H4 (cell line): ENCODE measurements around the gene C1orf87. TPM values are rescaled to one million over a fixed set of nuclear protein-coding genes. Genes with fewer than 3 reads are reported as not detected.
"Not testable (repeated sequence)": the region's sequence is repeated elsewhere in the genome, so short reads cannot be mapped to it uniquely, and the experiment has no call there.

Experiments used
- DNase-seq: peaks from one replicate; pipeline ENCODE4 v3.0.0-alpha.2; 2015; ENCODE audit warnings: low spot score
- total RNA-seq: library from RNA; depleted of rRNA; stranded (reverse); fragments of >200 nt; shearing (Covaris generic); gene quantifications from 2 replicates; pipeline ENCODE4 v1.2.3, GENCODE V29; 2014

C1orf87 gene
- total RNA-seq, 1 experiment from 2014 or later: not detected

GRCh38 chr1:59994302-59995198 lies 79.0 kb downstream of the C1orf87 start:
- no peak for DNase-seq

DNA sequence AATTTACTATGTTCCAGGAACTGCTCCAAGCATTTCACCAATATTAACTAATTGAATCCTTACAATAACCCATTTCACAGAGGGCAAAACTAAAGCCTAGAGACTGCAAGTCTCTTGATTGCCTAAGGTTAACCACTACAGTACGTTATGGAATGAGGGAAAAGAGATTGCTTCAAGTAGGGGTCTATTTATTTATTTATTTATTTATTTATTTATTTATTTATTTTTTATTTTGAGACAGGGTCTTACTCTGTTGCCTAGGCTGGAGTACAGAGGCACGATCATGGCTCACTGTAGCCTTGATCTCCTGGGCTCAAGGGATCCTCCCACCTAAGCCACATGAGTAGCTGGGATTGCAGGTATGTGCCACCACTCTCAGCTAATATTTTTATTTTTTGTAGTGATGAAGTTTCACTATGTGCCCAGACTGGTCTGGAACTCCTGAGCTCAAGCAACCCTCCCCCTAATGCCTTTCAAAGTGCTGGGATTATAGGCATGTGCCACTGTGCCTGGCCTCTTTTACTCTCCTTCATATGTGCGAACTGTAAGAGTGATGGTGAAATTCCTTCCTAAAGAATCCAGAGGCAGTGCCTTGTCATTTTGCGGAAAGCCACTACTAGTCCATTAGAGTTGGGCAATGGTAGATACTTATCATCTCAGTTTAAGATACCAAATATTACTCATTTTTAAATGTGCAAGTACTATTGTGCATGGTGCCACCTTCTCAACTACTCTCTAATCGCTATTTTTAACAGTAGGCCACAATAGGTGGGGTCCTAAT lies 81.3 kb downstream of the C1orf87 start:
- DNase-seq: no peak

DNA sequence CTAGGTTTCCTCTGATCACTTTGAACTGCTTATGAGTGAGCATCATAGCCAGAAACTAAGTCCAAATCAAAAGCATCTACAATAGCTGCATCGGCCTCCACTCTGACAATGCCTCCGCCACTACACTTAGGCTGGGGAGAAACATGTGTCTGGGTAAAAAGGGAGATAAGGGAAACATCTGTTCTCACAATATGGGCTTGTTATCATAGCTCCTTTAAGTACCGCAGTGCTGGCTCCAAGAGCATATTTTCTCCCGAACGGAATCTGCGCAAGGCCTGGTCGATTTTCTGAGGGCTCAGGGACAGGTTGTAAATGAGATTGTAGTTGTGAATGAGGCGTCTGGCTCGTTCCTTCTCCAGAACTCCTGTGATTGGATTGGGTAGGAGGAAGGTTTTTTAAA lies 83.1 kb downstream of the C1orf87 start:
- no peak for DNase-seq

- no peak for DNase-seq
These were observed 86.9 kb downstream of the C1orf87 start for GRCh38 chr1:59986516-59987310.

DNA sequence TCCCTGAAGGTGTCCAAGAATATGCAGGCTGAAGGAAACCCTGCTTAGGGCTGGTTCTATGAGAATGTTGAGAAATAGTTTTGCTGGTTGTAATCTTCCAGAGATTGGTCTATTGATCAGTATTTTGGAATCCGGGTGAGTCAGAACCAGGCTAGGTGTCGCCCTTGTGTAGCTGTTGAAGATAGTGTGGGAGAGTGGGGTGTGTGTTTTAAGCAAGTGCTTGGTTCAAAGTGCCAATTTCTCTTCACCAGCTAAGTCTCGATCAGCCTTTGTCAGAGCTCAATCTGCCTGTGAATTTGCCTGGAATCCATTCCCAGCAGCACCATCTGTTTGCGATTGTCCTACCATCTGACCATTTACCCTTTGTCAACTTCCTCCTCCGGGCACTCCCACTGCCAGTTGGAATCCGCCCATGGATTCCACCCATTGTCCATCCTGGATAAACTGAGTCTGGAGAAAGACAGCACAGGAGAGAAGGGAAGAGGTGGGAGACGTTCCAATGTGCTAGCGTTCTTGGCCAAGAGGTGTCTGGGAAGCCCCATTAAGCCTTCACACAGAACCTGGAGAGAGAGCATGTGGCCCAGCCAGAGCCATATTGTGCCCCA lies 87.6 kb downstream of the C1orf87 start:
- DNase-seq: no peak

DNA sequence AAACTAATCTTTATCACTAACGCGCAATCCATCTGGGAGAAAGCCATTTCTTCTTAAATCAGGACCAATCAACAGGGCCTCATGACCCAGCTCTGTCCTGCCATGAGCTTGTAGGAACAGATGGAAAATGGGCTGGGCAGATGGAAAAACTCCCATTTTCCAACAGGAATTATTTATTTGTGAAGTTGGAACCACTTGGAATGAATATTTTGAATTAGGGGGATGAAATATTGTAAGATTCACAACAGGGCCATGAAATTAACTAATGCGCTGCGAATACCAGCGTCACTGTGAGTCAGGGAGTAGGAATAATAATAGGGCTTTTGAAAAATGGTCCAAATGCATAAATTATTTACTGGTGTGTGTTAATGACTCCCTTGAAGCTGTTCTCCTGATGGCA lies 93.9 kb downstream of the C1orf87 start:
- no peak for DNase-seq

GRCh38 chr1:59978511-59978910 lies 95.1 kb downstream of the C1orf87 start:
- no peak for DNase-seq

GRCh38 chr1:59978026-59978425 lies 95.5 kb downstream of the C1orf87 start:
- no peak for DNase-seq

DNA sequence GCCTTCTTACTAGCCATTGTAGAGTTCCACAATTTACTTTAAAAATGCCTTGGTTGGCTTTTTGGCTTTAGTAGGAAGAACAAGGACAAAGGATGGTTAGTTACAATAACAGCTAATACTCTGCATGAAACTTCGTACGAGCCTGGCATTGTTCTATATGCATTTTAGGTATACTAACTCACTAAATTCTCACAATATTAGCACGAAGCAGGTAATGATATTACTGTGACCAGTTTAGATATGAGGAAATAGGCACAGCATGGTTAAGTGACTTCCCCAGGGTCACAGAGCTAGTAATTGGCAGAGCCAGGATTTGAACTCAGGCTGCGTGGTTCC lies 96.5 kb downstream of the C1orf87 start:
- DNase-seq: no peak

DNA sequence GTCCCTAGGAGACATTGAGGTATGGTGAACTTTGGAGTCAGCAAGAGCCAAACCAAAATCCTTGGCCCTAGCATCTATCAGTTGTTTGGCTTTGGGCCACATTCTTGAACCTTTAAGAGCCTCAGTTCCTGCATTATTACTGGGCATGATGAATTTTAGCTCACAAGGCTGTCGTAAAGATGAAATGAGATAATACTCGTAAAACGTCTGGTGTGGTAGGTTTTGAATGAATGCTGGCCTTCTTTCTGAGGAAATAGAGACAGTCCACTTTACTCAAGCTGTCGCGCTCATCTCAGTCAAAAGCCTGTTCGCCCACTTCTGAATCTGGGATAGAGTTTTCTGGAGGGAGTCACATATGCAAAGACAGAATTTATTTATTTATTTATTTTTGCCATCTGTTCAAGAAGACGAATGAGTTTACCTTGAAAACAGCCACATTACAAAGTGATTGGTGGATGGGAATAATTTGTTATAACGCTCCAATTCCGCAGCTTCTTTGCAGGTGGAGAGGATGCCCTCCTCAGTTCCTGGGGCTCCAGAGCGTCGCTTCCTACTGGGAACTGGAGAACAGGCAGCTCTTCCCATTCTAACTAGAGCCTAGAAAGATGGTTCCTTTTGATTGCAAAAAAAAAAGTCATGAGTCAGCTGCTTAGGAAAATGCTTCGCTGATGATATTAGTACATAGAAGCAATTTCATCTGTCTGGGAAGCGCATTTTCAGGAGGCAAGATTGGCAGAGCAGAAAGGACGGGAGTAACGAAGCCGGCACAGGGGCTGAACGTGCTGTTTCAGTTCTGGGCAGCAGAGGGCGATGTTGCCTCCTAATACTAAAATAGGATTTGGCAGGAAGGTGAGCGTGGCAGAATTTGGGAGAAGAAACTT lies 97.1 kb downstream of the C1orf87 start:
- peak; percentile 53 for DNase-seq

DNA sequence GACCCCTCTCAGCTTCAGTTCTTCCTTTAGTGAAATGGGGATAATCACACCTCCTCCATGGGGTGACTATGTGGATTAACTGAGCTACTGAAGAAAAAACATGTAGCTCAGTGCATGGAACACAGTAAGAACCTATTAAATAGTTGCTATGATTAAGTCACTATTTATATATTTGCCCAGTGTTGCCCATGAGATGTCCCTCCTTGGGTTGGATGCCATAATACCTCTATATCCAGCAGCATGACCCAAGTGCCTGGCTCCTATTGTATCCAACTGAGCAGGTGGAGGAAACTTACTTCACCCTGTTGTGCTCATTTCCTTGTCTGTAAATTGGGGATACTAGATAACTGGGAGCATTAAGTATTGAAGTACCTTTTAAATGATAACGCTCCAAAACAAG lies 99.9 kb downstream of the C1orf87 start:
- DNase-seq: no peak

DNA sequence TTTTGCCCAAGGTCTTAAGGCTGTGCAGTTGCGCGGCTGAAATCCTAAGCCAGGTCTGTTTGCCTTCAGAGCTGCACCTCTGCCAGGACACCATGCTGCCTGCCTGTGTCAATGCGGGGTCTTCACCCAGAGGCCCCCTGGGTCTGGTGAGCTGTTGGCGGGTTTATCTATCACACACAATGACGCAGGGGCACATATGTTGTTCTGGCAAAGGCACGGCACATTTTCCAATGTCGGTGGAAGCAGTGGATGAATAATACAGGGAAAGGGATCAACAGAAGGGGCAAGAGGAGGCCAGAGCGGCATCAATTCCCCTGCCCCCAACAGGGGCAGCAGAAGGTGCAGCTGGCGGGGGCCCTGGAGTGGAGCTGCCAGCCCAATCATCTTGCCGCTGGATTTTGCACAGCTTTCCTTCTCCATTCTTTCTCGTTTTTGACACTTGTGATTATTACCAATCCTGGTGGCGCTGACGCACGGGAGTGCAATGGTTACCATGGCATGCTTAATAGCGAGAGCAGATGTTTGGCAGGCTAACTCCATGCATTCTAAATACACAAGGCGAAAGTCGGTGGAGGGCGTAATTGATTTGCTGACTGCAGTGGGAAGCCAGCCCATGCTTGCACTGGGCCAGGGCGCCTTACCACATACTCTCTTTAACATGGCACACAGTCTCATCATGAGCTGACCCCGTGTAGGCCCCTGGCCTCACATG lies 101.2 kb downstream of the C1orf87 start:
- DNase-seq: no peak

- peak; percentile 70 for DNase-seq
These were observed 102.1 kb downstream of the C1orf87 start for GRCh38 chr1:59971464-59971911.

DNA sequence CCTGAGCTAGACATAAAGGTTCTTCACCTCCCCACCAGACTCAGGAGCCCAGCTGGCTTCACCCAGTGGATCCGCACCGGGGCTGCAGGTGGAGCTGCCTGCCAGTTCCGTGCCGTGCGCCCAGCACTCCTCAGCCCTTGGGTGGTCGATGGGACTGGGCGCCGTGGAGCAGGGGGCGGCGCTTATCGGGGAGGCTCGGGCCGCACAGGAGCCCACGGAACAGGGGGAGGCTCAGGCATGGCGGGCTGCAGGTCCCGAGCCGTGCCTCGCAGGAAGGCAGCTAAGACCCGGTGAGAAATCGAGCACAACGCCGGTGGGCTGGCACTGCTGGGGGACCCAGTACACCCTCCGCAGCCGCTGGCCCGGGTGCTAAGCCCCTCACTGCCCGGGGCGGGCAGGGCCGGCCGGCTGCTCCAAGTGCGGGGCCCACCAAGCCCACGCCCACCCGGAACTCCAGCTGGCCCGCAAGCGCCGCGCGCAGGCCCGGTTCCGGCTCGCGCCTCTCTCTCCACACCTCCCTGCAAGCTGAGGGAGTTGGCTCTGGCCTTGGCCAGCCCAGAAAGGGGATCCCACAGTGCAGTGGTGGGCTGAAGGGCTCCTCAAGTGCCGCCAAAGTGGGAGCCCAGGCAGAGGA lies 103.9 kb downstream of the C1orf87 start:
- DNase-seq: not testable (repeated sequence)

DNA sequence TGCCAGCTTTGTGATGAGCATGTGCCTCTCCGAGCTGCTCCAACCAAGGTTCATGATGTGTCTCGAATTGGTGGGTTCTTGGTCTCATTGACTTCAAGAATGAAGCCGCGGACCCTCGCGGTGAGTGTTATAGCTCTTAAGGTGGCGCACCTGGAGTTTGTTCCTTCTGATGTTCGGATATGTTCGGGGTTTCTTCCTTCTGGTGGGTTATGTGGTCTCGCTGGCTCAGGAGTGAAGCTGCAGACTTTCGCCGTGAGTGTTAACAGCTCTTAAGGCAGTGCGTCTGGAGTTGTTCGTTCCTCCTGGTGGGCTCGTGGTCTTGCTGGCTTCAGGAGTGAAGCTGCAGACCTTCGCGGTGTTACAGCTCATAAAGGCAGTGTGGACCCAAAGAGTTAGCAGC lies 104.8 kb downstream of the C1orf87 start:
- DNase-seq: not testable (repeated sequence)

GRCh38 chr1:59967780-59968179 lies 105.8 kb downstream of the C1orf87 start:
- no peak for DNase-seq

GRCh38 chr1:59967141-59967697 lies 106.4 kb downstream of the C1orf87 start:
- DNase-seq: peak; percentile 74

DNA sequence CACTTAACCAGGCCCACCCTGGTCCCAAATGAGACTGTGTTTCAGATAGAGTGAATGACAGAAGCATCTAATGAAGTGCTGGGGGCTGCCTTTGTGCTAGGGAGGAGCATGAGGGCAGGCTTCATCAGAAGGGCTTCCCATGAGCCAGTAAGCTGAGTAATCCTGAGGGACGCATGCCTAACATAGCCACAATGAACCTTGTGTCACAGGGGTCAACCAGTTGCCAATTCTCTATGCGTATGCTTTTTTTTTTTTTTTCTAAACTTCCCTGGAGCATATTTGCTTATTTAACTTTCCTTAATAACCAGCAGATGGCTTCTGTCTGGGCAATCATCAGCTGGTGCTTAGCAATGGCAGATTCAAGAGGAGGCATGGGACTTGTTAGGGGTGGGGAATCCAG lies 121.5 kb downstream of the C1orf87 start:
- DNase-seq: no peak

DNA sequence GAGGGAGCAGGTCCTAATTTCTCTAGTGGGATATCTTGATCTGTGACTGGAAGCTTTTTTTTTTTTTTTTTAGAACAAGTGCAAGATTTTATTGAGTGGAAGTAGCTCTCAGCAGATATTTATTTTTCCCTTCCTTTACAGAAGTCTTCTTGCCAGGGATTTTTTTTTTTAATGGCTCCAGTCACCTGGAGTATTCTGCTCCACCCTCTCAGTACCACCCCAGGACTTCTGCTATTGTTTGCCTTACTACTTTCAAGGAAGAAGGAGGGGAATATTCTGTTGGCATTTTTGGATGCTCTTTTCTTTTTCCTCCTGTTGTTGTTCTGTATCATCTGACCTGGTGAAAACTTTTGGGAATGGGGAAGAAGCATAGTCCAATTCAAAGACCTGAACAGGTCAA lies 123.9 kb downstream of the C1orf87 start:
- no peak for DNase-seq
